ENCODE measurements around the gene DRC1.

DRC1 gene

DNA sequence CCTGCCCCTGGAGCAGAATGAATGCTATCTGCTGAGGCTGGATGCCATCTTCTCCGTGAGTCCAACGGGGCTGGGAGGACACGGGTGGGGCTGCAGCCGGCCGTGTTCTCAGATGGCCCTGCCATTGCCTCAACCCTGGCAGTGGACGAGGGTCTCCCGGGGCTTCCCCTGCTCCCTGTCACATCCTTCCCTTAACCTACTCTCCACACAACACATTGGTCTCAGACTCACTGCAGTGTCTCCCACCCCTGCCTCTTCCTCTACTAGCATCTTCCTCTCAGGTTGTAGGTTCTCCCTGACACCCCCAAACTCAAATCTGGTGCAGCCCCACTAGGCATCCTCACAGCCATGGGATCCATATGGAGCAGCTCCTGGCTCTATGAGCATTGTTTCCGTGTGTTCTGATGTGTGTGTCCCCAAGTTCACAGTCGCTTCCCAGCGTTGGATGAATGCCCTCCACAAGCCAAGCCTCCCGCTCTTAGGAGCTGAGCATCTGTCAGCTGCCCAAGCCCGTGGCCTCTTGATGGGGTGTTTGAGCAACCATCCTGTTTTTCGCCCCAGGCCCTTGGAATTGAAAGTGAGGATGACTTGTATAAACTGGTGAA is 48.4 kb downstream of the DRC1 start:
- no peak for DNase-seq

DNA sequence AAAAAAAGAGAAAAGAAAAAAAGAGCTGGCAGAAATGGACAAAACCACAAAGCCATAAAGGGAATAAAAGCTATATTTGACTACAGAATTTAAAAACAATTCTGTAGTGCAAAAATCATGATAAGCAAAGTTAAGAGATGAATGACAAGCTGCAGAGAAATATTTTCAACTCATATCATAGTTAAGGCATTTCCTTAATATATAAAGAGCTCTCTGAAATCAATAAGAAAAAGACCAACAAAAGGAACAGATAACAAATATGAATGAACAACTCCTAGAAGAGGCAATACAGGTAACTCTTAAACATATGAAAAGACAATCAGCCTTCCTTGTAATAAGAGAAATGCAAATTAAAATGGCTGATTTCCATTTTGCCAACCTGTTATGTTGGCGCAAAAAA is 50.0 kb downstream of the DRC1 start:
- no peak for DNase-seq

DNA sequence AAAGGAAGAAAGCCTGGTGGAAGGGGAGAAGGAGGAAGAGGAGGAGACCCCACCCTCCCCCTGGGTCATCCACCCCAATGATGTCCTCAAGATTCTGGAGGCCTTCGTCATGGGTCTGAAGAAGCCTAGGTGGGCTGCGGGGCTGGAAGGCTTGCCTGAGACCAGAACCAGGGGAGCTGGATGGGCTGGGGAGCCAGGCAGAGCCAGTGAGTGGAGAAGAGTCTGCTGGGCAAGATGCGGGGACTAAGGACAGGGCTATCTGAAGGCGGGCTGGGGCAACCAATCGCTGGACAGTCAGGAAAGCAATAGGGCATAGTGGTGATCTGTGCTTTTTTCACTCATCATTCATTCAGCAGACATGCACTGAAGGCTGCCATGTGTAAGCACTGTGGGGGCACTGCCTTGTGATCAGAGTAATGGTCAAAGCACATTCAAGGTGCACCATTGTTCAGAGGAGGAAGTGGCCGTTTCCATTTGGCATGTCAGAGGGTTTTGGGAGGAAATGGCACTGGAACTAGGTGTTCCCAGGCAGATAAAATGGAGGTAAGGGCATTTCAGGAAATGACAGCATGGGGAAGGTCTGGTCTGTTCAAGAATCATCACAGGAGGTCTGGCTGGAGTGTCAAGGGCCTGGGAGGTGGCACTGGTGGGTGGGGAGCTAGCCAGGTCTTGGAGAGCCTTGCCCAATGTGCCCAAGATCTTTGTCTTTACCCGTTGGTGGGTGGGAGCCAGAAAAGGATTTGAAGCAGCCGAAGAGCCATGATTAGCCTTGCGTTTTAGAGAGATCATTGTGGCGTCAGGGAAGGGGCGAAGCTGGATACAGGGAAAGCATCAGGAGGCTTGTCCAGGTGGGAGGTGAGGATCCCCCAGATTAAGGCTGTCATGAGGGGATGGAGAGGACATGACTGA is 52.0 kb downstream of the DRC1 start:
- no peak for DNase-seq

DNA sequence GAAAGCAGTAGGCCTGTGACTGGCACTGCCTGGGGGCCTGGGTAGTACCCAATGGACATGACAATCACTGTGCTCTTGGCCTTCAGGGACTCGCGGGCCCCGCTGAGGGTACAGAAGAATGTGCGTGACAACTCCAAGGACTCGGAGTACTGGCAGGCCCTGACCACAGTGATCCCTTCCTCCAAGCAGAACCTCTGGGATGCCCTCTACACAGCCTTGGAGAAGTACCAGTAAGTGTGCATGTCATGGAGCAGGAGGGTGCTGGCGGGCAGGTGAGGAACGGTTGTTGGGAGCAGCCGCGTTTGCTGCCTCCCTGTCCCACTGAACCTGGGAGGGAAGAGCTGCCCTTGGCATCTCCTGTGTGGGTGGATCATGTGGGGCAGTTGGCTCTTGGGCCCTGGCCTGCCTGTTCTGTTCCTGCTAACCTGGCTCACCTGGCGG is 52.9 kb downstream of the DRC1 start:
- DNase-seq = no peak

DNA sequence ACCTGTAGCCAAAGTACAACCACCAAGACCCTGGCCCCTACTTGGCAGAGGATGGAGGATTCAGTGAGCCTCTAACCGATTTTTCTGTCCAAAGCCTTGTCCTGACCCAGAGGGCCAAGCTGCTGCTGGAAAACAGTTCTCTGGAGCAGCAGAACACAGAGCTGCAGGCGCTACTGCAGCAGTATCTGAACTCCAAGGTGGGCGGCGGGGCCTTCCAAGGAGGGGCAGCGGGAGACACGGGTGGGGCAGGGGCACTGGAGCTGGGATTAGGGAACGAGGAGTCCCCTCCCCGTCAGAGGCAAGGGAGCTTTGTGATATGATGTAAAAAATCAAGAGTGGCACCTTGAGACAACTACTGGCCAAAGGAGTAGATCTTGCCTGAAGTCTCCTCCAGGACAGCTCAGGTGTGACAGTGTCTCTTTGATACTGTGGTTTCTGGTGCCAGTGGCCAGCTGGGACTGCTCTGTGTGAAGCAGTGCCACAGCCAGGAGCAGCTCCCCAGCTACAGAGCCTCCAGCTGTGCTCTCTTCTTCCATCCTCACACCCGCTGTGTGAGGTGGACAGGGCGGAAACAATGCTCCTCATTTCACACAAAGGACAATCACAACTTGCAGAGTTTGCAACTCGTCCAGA is 53.4 kb downstream of the DRC1 start:
- DNase-seq = no peak

DNA sequence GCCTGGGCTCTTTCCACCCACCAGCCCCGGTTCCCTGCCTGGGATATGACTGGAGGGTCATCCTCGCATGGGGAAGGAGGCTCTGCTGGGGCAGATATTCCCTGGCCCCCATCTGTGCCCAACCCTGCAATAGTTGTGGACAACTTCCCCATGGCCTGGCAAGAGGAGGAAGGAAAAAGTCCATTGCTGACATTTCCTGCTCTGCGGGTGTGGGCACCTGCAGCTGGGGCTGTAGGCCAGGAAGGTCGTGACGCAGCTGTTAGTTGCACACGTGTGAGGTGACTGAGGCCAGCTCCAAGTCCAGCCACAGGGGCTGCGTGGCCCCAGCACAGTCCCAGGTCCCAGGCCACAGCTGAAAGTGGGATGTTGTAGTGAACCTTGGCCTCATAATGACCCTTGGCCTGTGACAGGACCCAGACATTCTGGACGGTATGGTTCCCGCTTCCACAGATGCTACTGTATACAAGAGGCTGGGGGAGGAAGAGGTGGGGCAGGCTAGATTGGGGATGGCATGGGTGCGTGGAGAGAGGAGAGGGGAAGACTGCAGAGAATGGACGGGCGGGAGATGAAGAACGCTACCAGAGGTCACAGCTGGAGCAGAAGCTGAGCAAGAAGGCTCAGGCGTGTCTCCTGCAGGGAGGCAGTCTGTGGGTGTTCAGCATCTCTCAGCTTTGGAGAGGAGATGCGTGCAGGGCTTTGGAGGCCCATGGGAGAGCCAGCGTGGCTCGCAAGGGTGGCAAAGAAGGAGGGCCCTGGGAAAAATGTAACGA is 54.1 kb downstream of the DRC1 start:
- no peak for DNase-seq

DNA sequence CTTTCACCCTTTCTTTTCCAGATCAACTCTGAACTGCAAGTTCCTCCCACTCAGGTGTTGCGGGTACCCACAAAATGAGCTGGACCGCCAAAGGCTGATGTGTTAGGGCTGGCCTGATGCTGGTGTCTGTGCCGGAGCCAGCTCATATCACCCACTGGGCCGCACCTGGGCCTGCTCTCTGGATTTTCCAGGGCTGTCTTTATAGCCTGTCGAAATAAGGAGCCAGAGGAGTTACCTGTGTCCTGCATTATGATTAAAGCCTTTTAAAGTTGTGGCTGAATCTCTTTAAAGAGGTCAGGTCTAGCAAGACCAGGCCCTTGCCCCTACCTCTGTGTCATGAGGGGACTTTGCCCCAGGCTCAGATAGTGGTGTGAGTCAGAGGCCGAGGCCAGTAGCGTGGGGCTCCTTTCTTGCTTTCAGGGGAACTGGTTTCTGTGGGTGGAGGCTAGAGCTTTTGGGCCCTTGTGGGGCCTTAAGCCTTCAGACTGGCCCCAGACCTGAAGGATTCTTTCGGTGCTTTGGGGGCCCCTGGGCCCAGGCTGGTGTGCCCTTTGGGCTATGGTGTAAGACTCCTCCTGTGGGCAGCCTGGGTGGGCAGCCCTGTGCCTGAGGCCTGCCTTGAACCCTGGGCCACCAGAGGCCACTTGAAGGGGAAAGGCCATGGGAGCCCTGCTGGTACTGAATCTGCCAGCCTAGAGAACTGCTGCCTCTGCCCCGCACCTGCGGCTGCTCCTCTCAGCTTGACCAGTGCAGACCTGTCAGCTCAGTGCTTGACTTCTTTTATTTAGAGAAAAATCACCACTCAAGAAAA is 54.9 kb downstream of the DRC1 start:
- DNase-seq = no peak

DNA sequence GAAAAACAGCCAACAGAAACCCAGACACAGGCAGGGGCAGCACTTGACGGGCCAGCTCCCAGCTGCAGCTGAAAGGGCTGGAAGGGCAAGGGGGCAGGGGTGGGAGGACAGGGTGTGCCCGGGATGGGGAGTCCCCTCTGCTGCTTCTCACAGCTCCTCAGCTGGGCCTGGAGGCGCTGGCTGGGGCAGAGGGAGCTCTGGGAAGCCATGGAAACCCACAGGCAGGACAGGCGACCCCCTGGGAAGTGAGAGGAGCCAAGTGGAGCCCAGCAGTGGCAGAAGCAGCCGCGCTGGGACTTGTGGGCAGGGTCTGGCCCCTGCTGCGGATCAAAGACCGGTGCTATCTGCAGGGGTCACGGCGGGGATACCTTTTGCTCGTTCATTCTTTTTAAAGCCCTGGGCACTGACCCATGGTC is 55.5 kb downstream of the DRC1 start:
- DNase-seq = no peak

DNA sequence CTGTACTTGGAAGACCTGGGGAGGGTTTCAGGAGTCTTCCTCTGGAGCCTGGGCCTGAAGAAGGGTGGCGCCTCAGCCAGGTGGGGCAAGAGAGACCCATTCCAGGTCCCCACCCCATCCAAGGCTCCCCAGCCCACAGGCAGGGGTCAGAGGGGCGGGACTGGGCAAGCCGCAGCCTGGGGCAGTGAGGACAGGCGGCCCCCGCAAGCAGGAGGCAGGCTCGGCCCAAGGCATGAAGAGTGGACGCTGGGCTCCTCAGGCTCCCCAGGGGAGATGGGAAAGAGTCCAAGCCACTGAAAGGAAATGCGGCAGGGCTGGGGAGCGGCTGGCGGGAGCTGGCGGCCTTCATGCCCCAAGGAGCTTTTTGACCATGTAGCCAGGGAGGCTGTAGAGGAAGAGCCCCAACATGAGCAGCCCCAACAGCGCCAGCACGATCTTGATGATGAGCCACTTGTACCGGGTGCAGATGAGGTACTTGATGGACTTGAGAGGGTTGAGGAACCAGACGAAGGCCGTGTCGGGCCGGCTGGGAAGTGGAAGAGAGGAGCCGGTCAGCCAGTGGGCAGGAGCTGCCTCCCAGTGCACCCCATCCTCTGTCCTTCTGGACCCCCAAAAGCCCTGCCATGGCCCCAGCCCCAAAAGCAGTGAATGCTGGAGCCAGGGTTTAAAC is 56.1 kb downstream of the DRC1 start:
- DNase-seq = no peak

DNA sequence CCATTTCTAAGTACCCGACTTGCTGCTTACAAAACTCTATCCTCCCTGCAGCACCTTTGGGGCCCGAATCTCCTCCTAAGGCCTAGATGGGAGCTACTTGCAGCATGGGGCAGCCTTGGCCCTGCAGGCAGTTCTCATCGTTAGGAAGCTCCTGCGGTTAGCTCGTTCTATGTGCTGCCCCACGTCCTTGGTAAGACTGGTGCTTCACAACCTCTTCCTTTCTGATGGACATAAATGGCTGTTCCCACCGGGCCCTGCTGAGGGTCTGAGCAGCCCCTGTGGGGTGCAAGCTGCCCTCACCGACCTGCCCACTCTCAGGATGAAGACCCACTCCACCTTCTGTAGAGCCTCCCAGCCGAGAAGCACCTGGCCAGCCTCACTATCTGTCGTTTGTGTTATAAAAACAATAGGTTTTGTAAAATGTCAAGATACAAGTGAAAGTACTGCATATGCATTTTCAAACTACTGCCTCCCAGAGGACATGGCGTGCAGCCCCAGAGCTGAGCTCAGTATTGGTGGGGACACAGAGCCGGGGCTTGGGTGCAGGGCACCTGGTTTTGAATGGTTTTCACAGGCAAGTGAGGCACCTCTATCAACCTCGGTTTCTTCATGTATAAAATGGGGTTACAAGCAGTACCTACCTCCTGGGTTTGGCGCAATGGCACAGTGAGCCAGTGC is 56.8 kb downstream of the DRC1 start:
- DNase-seq = no peak

DNA sequence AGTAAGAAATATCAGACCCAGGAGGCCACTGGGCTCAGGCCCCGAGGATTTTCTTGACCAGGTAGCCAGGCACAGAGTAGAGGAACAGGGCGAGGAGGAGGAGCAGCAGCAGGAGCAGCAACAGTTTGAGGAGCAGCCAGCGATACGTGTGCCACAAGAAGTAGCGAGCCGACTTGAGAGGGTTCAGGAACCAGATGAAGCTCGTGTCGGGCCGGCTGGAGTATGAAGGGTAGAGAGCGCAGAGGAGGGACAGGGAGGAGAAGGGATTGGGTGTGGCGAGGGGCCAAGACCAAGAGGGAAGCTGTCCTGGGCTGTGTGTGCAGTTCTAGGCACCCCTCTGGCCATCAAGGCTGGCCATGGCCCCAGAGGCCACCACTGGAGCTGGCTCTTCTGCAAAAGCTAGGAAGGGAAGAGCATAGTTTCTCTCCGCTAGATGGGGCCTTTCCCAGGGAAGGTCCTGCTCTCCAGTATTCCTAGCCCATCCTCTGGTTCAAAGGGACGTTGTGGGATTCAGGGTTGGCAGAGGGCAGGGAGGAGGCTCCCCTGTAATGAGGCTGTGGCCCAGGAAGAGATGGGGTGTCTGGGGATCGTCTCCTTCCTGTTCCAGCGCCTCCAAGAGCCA is 58.4 kb downstream of the DRC1 start:
- DNase-seq = no peak

DNA sequence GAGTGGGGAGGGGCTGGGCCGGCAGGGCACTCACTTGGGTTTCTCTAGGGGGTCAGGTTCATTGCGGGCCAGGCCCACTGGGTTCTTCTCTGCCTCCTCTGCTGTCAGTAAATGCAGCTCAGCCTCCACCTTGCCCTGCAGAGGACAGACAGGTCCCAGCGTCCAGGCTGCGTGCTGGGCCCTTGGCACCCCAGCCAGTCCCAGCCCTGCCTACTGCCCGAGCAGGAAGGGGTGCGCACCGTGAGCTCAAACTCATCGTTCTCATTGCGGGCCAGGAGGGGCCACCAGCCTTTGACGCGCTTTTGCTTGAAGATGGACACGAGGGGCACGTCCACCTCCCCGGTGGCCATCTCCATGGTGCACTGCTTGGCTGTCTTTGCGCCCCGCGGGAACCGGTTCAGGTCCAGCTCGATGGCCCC is 58.9 kb downstream of the DRC1 start:
- DNase-seq = no peak

DNA sequence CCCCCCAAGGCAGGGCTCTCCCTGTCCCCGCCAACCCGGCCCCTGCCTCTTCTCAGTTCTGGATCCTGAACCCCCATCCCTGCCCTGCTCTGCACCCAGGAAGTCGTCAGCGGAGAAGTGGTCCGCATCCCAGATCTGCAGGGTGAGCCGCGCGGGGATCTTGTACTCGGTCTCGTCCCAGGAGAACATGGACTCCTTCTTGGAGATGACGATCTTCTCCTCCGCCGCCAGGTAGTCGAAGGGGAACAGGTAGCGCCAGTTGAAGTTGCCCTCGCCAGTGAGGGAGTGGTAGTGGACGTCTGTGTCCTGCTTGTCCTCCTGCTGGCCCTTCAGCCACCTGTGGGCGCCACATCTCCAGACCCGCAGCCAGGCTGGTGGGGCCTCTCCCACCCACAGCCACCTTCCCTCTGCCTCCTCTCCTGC is 59.9 kb downstream of the DRC1 start:
- DNase-seq = no peak

DNA sequence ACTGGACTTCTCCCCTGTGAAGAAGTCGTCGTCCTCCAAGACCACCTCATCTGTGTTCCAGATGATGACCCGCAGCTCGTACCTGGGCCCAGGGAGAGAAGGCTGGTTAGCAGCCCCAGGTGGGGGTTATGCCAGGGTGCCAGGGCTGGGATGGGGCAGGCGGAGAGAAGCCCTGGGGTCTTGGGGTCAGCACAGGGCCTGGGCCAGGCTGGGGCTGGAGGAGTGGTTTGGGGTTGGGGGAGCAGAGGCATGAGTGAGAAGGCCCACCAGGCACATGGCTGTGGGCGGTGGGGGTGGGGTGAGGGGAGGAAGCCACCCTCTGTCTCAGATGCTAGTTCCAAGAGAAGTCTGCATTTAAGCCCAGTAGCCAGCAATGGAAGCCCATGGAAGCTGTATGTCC is 60.4 kb downstream of the DRC1 start:
- DNase-seq = no peak

DNA sequence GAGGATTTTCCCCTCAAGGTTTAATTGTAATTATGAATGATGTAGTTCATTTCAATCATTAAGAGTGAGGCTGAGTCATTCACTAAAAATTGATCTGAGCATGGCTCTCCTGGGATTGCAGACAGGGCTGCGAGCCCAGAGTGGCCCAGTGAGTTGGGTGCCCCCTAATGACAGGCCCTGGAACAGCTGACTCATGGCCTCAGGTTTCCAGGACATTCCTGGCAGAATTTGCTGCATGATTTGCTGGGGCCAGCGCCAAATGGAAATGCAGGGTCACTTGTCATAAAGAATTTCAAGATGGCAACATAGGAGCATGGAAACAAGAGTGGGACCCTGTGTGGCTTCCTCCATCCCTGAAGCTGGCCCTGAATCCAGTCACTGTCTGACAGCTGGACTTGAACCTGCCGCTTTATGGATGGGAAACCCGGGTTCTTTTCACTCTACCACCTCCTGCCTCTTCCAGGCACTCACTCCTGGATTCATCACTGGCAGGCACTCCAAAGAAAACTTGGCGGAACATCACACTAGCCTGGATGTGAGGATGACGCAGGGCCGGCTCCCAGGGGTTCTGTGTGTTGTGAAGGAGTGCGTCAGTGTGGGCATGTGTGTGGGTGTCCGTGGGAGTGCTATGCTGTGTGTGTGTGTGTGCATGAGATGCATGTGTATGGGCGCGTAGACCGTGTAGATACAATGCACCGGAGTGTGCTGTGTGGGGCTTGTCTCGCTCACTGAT is 61.0 kb downstream of the DRC1 start:
- no peak for DNase-seq

DNA sequence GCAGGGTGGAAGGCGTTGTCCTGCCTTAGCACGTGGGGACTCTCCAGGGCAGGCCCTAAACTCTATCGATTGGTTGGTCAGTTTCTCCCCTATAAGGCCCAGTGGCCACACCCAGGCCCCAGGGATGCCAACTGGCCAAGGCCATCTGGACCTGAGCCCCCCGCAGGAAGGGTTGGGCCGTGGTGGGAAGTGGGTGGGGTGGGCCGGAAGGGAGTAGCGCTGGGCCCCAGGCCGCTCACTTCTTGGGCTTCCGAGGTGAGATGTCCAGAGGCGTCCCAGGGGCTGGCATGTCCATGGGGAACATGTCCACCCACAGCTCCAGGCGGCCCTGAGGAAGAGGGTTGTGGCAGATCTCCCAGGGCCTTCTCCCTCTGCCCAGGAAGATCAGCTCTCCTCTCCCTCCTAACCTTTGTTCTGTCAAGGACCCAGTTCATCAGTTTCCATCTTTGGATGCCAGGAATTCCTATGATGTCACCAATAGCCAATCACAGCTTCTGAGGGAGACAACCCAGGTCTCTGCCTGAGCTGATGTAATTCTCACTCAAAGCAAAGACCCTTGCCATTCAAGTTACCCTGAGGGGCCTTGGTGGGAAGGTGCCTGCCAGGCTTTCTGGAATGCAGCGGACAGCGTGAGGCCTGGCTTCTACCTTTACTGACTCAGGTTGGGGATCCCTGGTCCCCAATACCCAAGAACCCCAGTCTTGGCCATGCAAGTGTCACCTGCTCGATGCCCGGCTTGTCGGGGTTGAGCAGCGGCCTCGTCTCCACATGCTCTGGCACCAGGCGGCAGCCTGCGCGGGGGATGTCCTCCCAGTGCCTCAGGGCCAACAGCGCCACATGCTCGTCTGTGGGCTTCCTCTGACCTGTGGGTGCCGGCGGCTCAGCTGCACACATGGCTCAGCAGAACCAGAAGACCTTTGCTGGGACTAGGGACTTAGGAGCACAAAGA is 61.8 kb downstream of the DRC1 start:
- no peak for DNase-seq

DNA sequence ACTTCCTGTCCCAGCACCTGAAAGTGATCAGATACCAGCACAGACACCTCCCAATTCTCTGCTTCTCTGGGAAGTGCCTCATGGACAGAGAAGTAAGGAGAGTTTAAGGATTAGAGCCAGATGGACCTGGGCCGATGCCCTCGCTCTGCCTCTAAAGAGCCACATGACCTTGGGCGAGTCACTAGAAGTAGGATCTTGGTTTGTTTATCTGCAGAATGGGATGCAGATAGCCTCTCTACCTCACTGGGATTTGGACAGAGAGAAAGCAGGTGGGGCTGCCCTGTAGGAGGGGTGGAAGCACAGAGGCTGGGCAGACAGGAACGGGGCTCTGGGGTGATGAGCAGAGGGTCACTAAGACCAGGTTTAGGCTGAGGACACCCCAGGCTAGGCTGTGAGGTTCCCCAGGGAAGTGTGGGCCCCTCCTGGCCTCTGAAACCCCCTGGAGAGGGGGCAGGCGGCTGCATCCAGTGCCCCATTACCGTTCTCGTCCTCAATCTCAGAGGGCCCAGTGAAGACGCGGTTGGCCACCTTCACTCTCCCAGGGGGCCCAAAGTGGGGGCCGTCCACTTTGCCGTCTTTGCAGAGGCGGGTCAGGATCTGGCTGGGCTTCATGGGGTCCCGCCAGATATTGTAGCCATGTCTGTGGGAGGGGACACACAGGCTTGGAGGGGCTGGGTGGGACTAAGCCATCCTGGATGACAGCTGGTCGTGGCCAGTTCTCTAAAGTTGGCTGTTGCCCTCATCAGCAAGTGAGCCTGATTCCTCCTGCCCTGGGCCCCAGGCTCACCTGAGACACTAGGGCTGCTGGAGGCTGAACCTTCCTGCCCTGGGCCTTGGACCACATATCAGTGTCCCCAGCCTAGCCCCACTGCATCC is 62.9 kb downstream of the DRC1 start:
- DNase-seq = no peak
